Mesothelial cell of epicardium (in vitro differentiated cells): ENCODE measurements around the gene CFAP69. TPM values are rescaled to one million over a fixed set of nuclear protein-coding genes. Genes with fewer than 3 reads are reported as not detected.

Source experiments
- DNase-seq, 2 experiments: peaks; one replicate each; pipeline ENCODE4 v3.0.0; 2021; ENCODE audit warnings: low spot score in 2 of 2; ENCODE audit not compliant: unreplicated experiment in 2 of 2
- H3K27ac Mint-ChIP-seq: 2 replicates; pipeline ENCODE4 v1.8.0; 2021; ENCODE audit warnings: mixed read lengths
- H3K27me3 Mint-ChIP-seq: 2 replicates; pipeline ENCODE4 v1.8.0; 2021; ENCODE audit warnings: low read depth, mixed read lengths
- H3K36me3 Mint-ChIP-seq: 2 replicates; pipeline ENCODE4 v1.8.0; 2021; ENCODE audit warnings: mixed read lengths
- H3K4me1 Mint-ChIP-seq: 2 replicates; pipeline ENCODE4 v1.8.0; 2021; ENCODE audit warnings: mixed read lengths
- H3K4me3 Mint-ChIP-seq: 2 replicates; pipeline ENCODE4 v1.8.0; 2021; ENCODE audit warnings: mild to moderate bottlenecking, moderate library complexity, mixed read lengths
- H3K9me3 Mint-ChIP-seq: 2 replicates; pipeline ENCODE4 v1.8.0; 2021; ENCODE audit warnings: mixed read lengths
- total RNA-seq: library from RNA; stranded (reverse); gene quantifications from 3 replicates; pipeline ENCODE4 v1.2.1, GENCODE V29; 2021
- TF ChIP-seq, protein P1 (sequence below): fragments of 200-600 bp; sonication (generic); IDR thresholded peaks from one replicate; pipeline ENCODE4 v1.5.0; 2021; ENCODE audit warnings: antibody characterized with exemption; ENCODE audit not compliant: unreplicated experiment

The CFAP69 gene
- total RNA-seq, 1 donor from 2014 or later, result 3.7 TPM

DNA sequence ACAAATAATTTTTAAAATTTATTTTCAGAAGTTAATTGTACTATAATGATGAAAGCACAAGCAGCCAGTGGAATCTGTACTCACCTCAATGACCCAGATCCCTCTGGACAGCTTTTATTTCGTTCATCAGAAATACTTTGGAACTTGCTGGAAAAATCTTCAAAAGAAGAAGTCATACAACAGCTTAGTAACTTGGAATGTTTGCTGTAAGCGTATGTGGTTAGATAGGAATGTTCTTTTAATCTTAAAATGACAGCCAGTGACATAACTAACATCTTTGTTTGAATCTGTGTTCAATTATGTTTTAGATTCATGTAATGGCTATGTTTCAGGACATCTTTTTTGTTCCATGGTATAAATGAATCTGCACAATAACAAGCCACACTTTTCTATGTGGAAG is 26.8 kb downstream of the CFAP69 start:
- no peak overlapping the region for H3K4me3 Mint-ChIP-seq
- DNase-seq, result no peak
- TF ChIP-seq, protein P1, sequence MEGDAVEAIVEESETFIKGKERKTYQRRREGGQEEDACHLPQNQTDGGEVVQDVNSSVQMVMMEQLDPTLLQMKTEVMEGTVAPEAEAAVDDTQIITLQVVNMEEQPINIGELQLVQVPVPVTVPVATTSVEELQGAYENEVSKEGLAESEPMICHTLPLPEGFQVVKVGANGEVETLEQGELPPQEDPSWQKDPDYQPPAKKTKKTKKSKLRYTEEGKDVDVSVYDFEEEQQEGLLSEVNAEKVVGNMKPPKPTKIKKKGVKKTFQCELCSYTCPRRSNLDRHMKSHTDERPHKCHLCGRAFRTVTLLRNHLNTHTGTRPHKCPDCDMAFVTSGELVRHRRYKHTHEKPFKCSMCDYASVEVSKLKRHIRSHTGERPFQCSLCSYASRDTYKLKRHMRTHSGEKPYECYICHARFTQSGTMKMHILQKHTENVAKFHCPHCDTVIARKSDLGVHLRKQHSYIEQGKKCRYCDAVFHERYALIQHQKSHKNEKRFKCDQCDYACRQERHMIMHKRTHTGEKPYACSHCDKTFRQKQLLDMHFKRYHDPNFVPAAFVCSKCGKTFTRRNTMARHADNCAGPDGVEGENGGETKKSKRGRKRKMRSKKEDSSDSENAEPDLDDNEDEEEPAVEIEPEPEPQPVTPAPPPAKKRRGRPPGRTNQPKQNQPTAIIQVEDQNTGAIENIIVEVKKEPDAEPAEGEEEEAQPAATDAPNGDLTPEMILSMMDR, result no peak
- H3K27ac Mint-ChIP-seq, result no peak overlapping the region
- H3K36me3 Mint-ChIP-seq, result no peaks in the 10 kb centered on the region
- H3K27me3 Mint-ChIP-seq, result no peaks in the 10 kb centered on the region
- no peaks in the 10 kb centered on the region for H3K9me3 Mint-ChIP-seq
- H3K4me1 Mint-ChIP-seq, result peaks cover 22% of the 10 kb centered on the region

- Mint-ChIP-seq H3K27me3 (no peaks in the 10 kb centered on the region), H3K4me3 (no peak overlapping the region), H3K9me3 (no peaks in the 10 kb centered on the region), H3K36me3 (no peaks in the 10 kb centered on the region), H3K4me1 (peaks cover 22% of the 10 kb centered on the region), H3K27ac (no peak overlapping the region)
- DNase-seq, result no peak
- TF ChIP-seq, protein P1, result no peak
Measured at GRCh38 chr7:90272242-90272641, 27.3 kb downstream of the CFAP69 start.

DNA sequence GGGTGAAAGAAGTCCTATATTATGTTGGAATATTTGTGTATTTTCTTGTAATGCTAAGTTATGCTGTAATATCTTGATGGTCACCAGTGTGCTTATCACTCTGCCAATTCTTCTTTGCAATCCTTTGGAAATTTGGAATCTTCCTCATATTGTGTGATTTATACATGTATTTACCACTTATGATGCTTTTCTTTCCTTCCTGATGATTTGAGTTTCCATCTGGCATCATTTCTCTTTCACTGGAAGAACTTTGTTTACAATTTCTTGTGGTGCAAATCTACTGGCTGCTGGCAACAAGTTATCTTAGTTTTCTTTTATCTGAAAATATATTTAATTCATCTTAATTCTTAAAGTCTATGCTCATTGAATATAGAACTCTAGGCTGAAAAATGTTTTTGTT is 29.2 kb downstream of the CFAP69 start:
- Mint-ChIP-seq H3K4me3 (no peak overlapping the region), H3K27me3 (no peaks in the 10 kb centered on the region), H3K4me1 (peaks cover 18% of the 10 kb centered on the region), H3K27ac (no peak overlapping the region), H3K36me3 (no peaks in the 10 kb centered on the region), H3K9me3 (no peaks in the 10 kb centered on the region)
- DNase-seq, result no peak
- TF ChIP-seq, protein P1, result no peak

- DNase-seq, result no peak
- TF ChIP-seq, protein P1, result no peak
- Mint-ChIP-seq H3K9me3 (no peaks in the 10 kb centered on the region), H3K4me3 (no peak overlapping the region), H3K4me1 (peaks cover 4% of the 10 kb centered on the region), H3K27ac (no peak overlapping the region), H3K27me3 (no peaks in the 10 kb centered on the region), H3K36me3 (no peaks in the 10 kb centered on the region)
Measured at GRCh38 chr7:90276033-90276728, 31.2 kb downstream of the CFAP69 start.

- H3K27ac Mint-ChIP-seq, result no peak overlapping the region
- no peak overlapping the region for H3K4me3 Mint-ChIP-seq
- peaks cover 8% of the 10 kb centered on the region for H3K36me3 Mint-ChIP-seq
- TF ChIP-seq, protein P1, result no peak
- H3K4me1 Mint-ChIP-seq, result no peaks in the 10 kb centered on the region
- no peaks in the 10 kb centered on the region for H3K27me3 Mint-ChIP-seq
- DNase-seq, result no peak
- H3K9me3 Mint-ChIP-seq, result peaks cover 17% of the 10 kb centered on the region
Measured at GRCh38 chr7:90288154-90288553, 43.2 kb downstream of the CFAP69 start.
